Dedifferentiated amniotic fluid mesenchymal stem cell (primary cell): Measurements from ENCODE around the gene CCT7.
A peak's percentile ranks its signal among the peaks of the same experiment; 100 is the strongest.

Source experiments
- DNase-seq: peaks from one replicate; pipeline ENCODE4 v3.0.0-alpha.2; 2016; ENCODE audit errors: extremely low spot score

Gene CCT7

GRCh38 chr2:73293534-73294171, 59.5 kb downstream of the CCT7 start, which contains the start of gene EGR4:
Gene EGR4 (minus strand): TSS chr2:73293548. CDS start chr2:73293317, 231 bp downstream.
- DNase-seq = peak; percentile 38

DNA sequence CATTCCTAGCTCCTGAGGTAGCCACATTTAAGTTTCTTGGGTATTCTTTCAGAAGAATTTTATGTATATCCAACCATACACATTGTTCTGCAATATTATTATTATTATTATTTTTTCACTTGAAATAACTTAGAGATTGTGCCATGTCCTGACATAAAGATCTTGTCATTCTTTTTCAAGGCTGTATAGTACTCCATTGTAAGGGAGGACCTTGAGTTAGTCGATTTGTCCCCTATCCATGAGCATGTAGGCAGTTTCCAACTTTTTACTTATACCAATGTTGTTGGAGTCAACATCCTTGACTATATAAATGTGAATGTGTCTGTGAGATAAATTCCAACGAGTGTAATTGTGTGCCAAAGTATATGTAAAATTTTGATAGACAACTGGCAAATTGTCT, 60.1 kb downstream of the CCT7 start:
- DNase-seq = no peak

DNA sequence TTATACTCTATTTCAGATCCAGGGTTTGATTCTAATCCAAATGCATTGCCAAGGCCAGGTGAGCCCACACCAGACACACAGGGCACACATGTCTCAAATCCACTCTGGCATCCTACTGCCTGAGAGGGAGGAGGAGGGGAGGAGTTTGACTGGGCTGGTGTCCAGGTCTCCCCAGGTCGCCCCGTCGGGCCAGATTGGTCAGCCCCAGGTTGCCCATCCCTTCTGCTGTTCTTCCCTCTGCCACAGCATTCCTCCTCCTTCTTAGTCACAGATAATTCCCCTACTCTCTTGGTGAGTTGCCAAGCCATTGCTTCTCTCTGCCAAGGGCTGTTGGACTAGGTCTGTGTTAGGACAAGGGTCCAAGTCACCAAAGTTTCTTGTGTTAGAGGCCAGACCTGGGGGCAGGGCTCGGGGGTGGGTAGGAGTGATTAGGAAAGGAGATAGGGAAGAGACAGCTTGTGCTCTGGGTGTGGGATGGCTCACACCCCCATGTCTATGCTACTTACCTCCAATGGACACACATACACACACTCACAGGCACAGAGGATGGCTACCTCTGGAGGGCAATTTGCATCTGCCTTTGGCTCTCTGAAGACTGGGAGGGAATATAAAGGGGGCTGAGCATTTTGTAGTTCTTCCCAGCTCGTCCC, 61.8 kb downstream of the CCT7 start:
- no peak for DNase-seq

- no peak for DNase-seq
Observed at GRCh38 chr2:73297151-73297559, 63.0 kb downstream of the CCT7 start.

- no peak for DNase-seq
Observed at GRCh38 chr2:73297586-73297985, 63.5 kb downstream of the CCT7 start.

DNA sequence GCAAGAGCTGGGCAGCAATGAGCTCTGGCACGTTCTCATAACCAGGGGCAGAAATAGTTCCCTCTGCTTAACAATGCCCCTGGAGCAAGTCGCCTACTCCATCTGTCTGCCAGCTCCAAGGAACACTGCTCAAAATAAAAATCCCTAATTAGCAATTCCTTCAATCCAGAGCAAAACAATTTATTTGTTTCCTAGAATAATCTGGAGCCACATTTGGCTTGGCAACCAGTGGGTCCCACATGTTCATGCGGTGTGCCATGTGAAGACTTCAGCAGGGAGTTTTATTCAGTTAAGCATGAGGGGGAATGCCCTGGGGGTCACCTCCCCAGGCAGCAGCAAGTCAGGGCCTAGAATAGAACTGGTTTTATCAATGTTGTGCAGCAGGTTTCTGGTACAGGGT, 66.8 kb downstream of the CCT7 start:
- DNase-seq = no peak

- no peak for DNase-seq
Observed at GRCh38 chr2:73301636-73302035, 67.5 kb downstream of the CCT7 start.
